IMR-90 (cell line): Measurements from ENCODE around the gene PLEKHA8. TPM values are rescaled to one million over a fixed set of nuclear protein-coding genes. Genes with fewer than 3 reads are reported as not detected.

Experiments
- ATAC-seq: fragments of 200-7000 bp; cut with Tn5 transposase; 2 replicates; pipeline ENCODE4 v1.9.1; 2020; ENCODE audit warnings: low read depth, mild to moderate bottlenecking, moderate library complexity
- BruUV-seq: library from RNA; stranded (reverse); fragments of 400-500 nt; replicated peaks from 2 replicates; lab custom pipeline; 2021; lab: Mats Ljungman, UMichigan
- CTCF ChIA-PET: fragments of 300-600 bp; formaldehyde crosslinking; extraction: SDS; loops from one replicate; lab custom pipeline; 2021; ENCODE audit warnings: antibody characterized with exemption; lab: Yijun Ruan, JAX
- POLR2A ChIA-PET: fragments of 300-600 bp; sonication (Branson Sonifier 250); formaldehyde crosslinking; loops from one replicate; lab custom pipeline; 2022; ENCODE audit warnings: antibody characterized with exemption; ENCODE audit not compliant: unreplicated experiment; lab: Charles Lee
- DNase-seq: peaks from one replicate; pipeline ENCODE4 v3.0.0; 2013
- H2AFZ ChIP-seq: replicated peaks from 2 replicates; pipeline ENCODE3; 2013; ENCODE audit warnings: low read length, mild to moderate bottlenecking; ENCODE audit not compliant: poor library complexity
- H2AK5ac ChIP-seq: 2 replicates; pipeline ENCODE4 v1.6.1; 2013; ENCODE audit warnings: low read depth, low read length, inconsistent platforms
- H2AK9ac ChIP-seq: replicated peaks from 2 replicates; pipeline ENCODE3; 2013; ENCODE audit warnings: mild to moderate bottlenecking, low read depth, low read length, moderate library complexity; ENCODE audit not compliant: poor library complexity
- H2BK120ac ChIP-seq: 2 replicates; pipeline ENCODE4 v1.6.1; 2013; ENCODE audit warnings: low read depth, low read length, inconsistent platforms
- H2BK15ac ChIP-seq: 3 replicates; pipeline ENCODE4 v1.6.1; 2013; ENCODE audit warnings: low read depth, low read length, inconsistent platforms
- H2BK20ac ChIP-seq: 2 replicates; pipeline ENCODE4 v1.6.1; 2013; ENCODE audit warnings: low read depth, mild to moderate bottlenecking, inconsistent platforms, low read length, moderate library complexity
- H2BK5ac ChIP-seq: 2 replicates; pipeline ENCODE4 v1.6.1; 2013; ENCODE audit warnings: mild to moderate bottlenecking, low read depth, low read length, inconsistent platforms; ENCODE audit not compliant: poor library complexity, severe bottlenecking
- H3K14ac ChIP-seq: replicated peaks from 2 replicates; pipeline ENCODE4 v1.6.1; 2013; ENCODE audit warnings: low read depth, low read length, inconsistent platforms
- H3K18ac ChIP-seq: 2 replicates; pipeline ENCODE4 v1.6.1; 2013; ENCODE audit warnings: low read depth, low read length, control low read depth
- H3K23ac ChIP-seq: 2 replicates; pipeline ENCODE4 v1.6.1; 2013; ENCODE audit warnings: low read depth, low read length, inconsistent platforms
- H3K27ac ChIP-seq: 2 replicates; pipeline ENCODE4 v1.5.1; 2013; ENCODE audit warnings: mild to moderate bottlenecking, control low read depth, low read length; ENCODE audit not compliant: insufficient read depth
- H3K27me3 ChIP-seq: 2 replicates; pipeline ENCODE4 v1.6.1; 2013; ENCODE audit warnings: low read length; ENCODE audit not compliant: control insufficient read depth, insufficient read depth
- H3K36me3 ChIP-seq: 2 replicates; pipeline ENCODE4 v1.6.1; 2013; ENCODE audit warnings: low read length, mixed read lengths; ENCODE audit not compliant: control insufficient read depth, insufficient read depth
- H3K4ac ChIP-seq: 2 replicates; pipeline ENCODE4 v1.6.1; 2013; ENCODE audit warnings: low read depth, low read length, inconsistent platforms
- H3K4me1 ChIP-seq: 2 replicates; pipeline ENCODE4 v1.6.1; 2013; ENCODE audit warnings: low read length, mixed read lengths; ENCODE audit not compliant: control insufficient read depth, insufficient read depth
- H3K4me2 ChIP-seq: 2 replicates; pipeline ENCODE4 v1.6.1; 2013; ENCODE audit warnings: low read depth, mild to moderate bottlenecking, control low read depth, low read length, moderate library complexity
- H3K4me3 ChIP-seq: 2 replicates; pipeline ENCODE4 v1.5.1; 2013; ENCODE audit warnings: low read depth, mild to moderate bottlenecking, control low read depth, low read length, moderate library complexity; ENCODE audit not compliant: insufficient read depth
- H3K56ac ChIP-seq: 2 replicates; pipeline ENCODE4 v1.6.1; 2013; ENCODE audit warnings: low read length, inconsistent platforms; ENCODE audit not compliant: insufficient read depth; ENCODE audit errors: extremely low read depth
- H3K79me1 ChIP-seq, 2 experiments: 2 replicates each; pipeline ENCODE4 v1.6.1; 2013; ENCODE audit warnings: low read length in 2 of 2, inconsistent platforms in 1 of 2, low read depth in 1 of 2
- H3K9ac ChIP-seq: 2 replicates; pipeline ENCODE4 v1.6.1; 2013; ENCODE audit warnings: low read depth, low read length, control low read depth
- H3K9me1 ChIP-seq: 2 replicates; pipeline ENCODE4 v1.6.1; 2013; ENCODE audit warnings: low read length, inconsistent platforms; ENCODE audit not compliant: insufficient read depth
- H3K9me3 ChIP-seq: 2 replicates; pipeline ENCODE4 v1.6.1; 2013; ENCODE audit warnings: low read length; ENCODE audit not compliant: control insufficient read depth, insufficient read depth
- H4K20me1 ChIP-seq: 2 replicates; pipeline ENCODE4 v1.6.1; 2013; ENCODE audit warnings: low read length, inconsistent platforms; ENCODE audit not compliant: insufficient read depth
- H4K5ac ChIP-seq: 2 replicates; pipeline ENCODE4 v1.6.1; 2013; ENCODE audit warnings: mild to moderate bottlenecking, low read depth, low read length, control low read depth
- H4K8ac ChIP-seq, 2 experiments: 2 replicates each; pipeline ENCODE4 v1.6.1; 2013; ENCODE audit warnings: low read depth in 2 of 2, low read length in 2 of 2, control low read depth in 1 of 2, inconsistent platforms in 1 of 2
- H4K91ac ChIP-seq: 2 replicates; pipeline ENCODE4 v1.6.1; 2013; ENCODE audit warnings: low read depth, low read length, inconsistent platforms; ENCODE audit not compliant: insufficient read depth
- CEBPB ChIP-seq: IDR thresholded peaks from 2 replicates; pipeline ENCODE4 v1.6.1; 2012; ENCODE audit warnings: low read depth, low read length, improper control_type of control experiment
- CHD1 ChIP-seq: IDR thresholded peaks from 2 replicates; pipeline ENCODE4 v1.6.1; 2012; ENCODE audit warnings: low read depth, low read length, improper control_type of control experiment
- FOS ChIP-seq: fragments of 150-350 bp; IDR thresholded peaks from 2 replicates; pipeline ENCODE4 v1.6.1; 2016; ENCODE audit warnings: low read depth, low read length
- RCOR1 ChIP-seq: IDR thresholded peaks from 2 replicates; pipeline ENCODE4 v1.6.1; 2012; ENCODE audit warnings: mild to moderate bottlenecking, low read length, improper control_type of control experiment; ENCODE audit not compliant: insufficient replicate concordance
- SMC3 ChIP-seq: fragments of 150-350 bp; IDR thresholded peaks from 2 replicates; pipeline ENCODE4 v1.6.1; 2016; ENCODE audit warnings: low read depth, mild to moderate bottlenecking, antibody characterized with exemption, low read length, moderate library complexity
- WGBS, 2 experiments: methylation state at CpG; one replicate each; pipeline versions ENCODE4 v1.1.5 to v1.1.7; 2013; ENCODE audit warnings: missing lambda C conversion rate in 2 of 2; ENCODE audit not compliant: insufficient read length in 1 of 2; ENCODE audit errors: extremely low coverage in 2 of 2; 5-methylcytosine and 5-hydroxymethylcytosine counted together
- dilution Hi-C: fragments of 300-500 bp; cut with HindIII; formaldehyde crosslinking; loops from one replicate; pipeline ENCODE4 v1.14.3; 2018; ENCODE audit warnings: low sequenced_read_pairs; ENCODE audit not compliant: unreplicated experiment
- in situ Hi-C: fragments of 300-500 bp; cut with MboI; formaldehyde crosslinking; loops from 3 replicates; pipeline ENCODE4 v1.14.3; 2019; ENCODE audit warnings: low sequenced_read_pairs, inconsistent platforms, mixed read lengths
- intact Hi-C: fragments of 100-400 bp; cut with micrococcal nuclease; formaldehyde crosslinking; loops from 2 replicates; pipeline ENCODE4 v1.10.0; 2022
- polyA plus RNA-seq, 3 experiments: library from polyadenylated mRNA; depleted of rRNA; stranded (reverse); fragments of >200 nt; gene quantifications; 2 replicates each; pipeline ENCODE4 v1.2.3, GENCODE V29; 2012; ENCODE audit warnings: low replicate concordance in 1 of 3
- total RNA-seq: library from RNA; depleted of rRNA; stranded (reverse); fragments of >200 nt; gene quantifications from 2 replicates; pipeline ENCODE4 v1.2.3, GENCODE V29; 2012
- TF ChIP-seq, protein P1 (sequence below): fragments of 150-350 bp; IDR thresholded peaks from 2 replicates; pipeline ENCODE4 v1.6.1; 2016; ENCODE audit warnings: low read depth, mild to moderate bottlenecking, low read length, moderate library complexity, borderline replicate concordance
- TF ChIP-seq, protein P2 (sequence below): conservative IDR thresholded peaks from 2 replicates; pipeline ENCODE4 v1.5.1; 2012; ENCODE audit warnings: mild to moderate bottlenecking, low read depth, low read length, improper control_type of control experiment

The PLEKHA8 gene
- total and polyA plus RNA-seq, 2 of the 4 experiments (the other 2 are of a cell fraction), result 3.6 to 9.7 TPM

DNA sequence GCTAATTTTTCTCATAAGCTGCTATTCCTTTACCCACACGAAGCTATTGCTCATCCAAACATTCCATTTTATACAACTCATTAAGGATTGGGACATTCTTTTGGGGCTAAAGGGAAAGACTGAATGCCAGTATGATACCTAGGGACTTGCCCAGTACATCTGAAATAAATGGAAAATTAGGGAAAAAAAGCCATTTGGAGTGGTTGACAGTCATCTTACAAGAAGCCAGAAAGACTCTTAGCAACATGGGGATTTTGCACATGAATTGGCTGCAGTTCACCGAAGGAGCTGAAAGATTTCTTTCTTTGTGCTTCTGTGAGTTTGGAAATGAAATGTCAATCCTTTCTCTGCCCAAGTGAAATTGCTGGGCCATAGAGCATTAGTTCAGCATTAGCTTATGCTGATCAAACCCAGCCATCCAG, 63.3 kb downstream of the PLEKHA8 start:
- Histone ChIP-seq H3K4me1 (peaks cover 3% of the 10 kb centered on the region), H3K27me3 (no peaks in the 10 kb centered on the region), H4K20me1 (no peaks in the 10 kb centered on the region), H4K8ac (peak overlapping the region in 1 of 2 experiments; percentile 68; a peak in 2 of 4 replicates), H3K27ac (peak overlapping the region; percentile 66), H3K18ac (peak overlapping the region; percentile 27; the same call in 1 of the 2 replicates), H2AFZ (no peak overlapping the region), H3K14ac (peak overlapping the region; percentile 31), H2BK15ac (peak overlapping the region; percentile 68; the same call in 1 of the 3 replicates), H3K9me3 (no peaks in the 10 kb centered on the region), H3K9ac (no peak overlapping the region), H3K79me1 (no peaks in the 10 kb centered on the region), H3K4ac (peak overlapping the region; percentile 21; the same call in 1 of the 2 replicates), H3K4me2 (no peak overlapping the region), H3K9me1 (peaks cover 7% of the 10 kb centered on the region), H2BK120ac (peak overlapping the region; percentile 50), H2AK5ac (peak overlapping the region; percentile 37; the same call in 1 of the 2 replicates), H3K36me3 (peaks cover 2% of the 10 kb centered on the region; the same call in 1 of the 2 replicates), H4K91ac (no peak overlapping the region; the same call in 1 of the 2 replicates), H2AK9ac (no peak overlapping the region), H3K56ac (peak overlapping the region; percentile 22; the same call in 1 of the 2 replicates), H4K5ac (peak overlapping the region; percentile 9; the same call in 1 of the 2 replicates), H3K23ac (no peak overlapping the region; the same call in 1 of the 2 replicates), H2BK20ac (peak overlapping the region; percentile 47), H3K4me3 (no peak overlapping the region), H2BK5ac (peak overlapping the region; percentile 21)
- ChIA-PET CTCF (interaction anchor here (1.0 kb wide), 1 partner anchor 45 kb away, joined by 3 read pairs; no protein-coding TSS in a partner anchor), POLR2A (no interaction called here)
- BruUV-seq, result no TSS peak
- TF ChIP-seq, protein P1, sequence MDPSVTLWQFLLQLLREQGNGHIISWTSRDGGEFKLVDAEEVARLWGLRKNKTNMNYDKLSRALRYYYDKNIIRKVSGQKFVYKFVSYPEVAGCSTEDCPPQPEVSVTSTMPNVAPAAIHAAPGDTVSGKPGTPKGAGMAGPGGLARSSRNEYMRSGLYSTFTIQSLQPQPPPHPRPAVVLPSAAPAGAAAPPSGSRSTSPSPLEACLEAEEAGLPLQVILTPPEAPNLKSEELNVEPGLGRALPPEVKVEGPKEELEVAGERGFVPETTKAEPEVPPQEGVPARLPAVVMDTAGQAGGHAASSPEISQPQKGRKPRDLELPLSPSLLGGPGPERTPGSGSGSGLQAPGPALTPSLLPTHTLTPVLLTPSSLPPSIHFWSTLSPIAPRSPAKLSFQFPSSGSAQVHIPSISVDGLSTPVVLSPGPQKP, result no peak
- TF ChIP-seq FOS (peak; percentile 45; the same call in 1 of the 2 replicates), SMC3 (no peak), CEBPB (peak; percentile 93), CHD1 (no peak), RCOR1 (peak; percentile 25)
- TF ChIP-seq, protein P2, sequence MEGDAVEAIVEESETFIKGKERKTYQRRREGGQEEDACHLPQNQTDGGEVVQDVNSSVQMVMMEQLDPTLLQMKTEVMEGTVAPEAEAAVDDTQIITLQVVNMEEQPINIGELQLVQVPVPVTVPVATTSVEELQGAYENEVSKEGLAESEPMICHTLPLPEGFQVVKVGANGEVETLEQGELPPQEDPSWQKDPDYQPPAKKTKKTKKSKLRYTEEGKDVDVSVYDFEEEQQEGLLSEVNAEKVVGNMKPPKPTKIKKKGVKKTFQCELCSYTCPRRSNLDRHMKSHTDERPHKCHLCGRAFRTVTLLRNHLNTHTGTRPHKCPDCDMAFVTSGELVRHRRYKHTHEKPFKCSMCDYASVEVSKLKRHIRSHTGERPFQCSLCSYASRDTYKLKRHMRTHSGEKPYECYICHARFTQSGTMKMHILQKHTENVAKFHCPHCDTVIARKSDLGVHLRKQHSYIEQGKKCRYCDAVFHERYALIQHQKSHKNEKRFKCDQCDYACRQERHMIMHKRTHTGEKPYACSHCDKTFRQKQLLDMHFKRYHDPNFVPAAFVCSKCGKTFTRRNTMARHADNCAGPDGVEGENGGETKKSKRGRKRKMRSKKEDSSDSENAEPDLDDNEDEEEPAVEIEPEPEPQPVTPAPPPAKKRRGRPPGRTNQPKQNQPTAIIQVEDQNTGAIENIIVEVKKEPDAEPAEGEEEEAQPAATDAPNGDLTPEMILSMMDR, result no peak
- in situ Hi-C loops, result no loop called here
- WGBS, 2 experiments, result no CpG with 5 or more reads among the region's 2 CpGs
- DNase-seq, result peak; percentile 84
- intact Hi-C loops, result no loop called here
- dilution Hi-C loops, result no loop called here
- peak; percentile 86 for ATAC-seq
